ENCODE results near the gene TGFB1I1.

The TGFB1I1 gene

DNA sequence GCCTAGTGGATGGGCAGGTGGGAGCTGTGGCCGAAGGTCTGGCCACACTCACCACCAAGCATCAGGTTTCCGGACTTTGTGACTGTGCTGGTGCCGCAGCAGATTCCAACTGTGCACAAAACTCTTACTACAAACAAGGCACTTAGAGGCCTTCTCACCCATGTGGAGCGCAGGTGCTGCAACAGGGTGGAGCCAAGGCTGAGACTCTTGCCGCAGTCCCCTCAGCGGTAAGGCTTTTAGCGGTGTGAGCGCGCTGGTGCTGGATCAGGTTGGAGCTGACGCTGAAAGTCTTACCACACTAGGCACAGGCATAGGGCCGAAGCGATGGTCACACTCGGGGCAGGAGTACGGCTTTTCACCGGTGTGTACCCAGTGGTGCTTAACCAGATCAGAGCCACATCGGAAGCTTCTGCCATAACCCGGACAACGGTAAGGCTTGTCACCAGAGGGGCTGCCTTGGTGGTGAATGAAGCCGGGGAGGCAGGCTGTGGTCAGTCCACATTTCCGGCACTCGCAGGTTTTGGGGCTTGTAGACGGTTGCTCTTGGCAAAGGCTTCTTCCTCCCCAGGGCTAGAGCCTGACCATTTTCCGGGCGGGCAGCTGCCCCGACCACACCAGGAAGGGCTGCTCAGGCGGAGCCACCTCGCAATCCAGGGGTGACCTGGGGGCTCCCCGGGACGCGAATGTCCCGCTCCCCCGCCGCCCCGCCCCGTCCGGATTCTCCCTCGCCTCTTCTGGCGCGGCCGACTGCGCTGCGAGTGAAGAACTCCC lies 13.7 kb upstream of the TGFB1I1 start:
- Histone ChIP-seq H3K4me2 (ENCODE audit: low read length, poor library complexity, severe bottlenecking) (peak overlapping the region; percentile 83), H4K8ac (ENCODE audit: low read length) (peak overlapping the region; percentile 8), H3K14ac (ENCODE audit: low read length in 2 of 2) (peak overlapping the region in 1 of 2 experiments; percentile 9), H3K23ac (ENCODE audit: low read length in 2 of 2) (no peak overlapping the region), H3K27me3 (ENCODE audit: control insufficient read depth in 1 of 2, insufficient read depth in 1 of 2, low read length in 2 of 2) (no peaks in the 10 kb centered on the region), H3K36me3 (ENCODE audit: control insufficient read depth in 1 of 2, insufficient read depth in 2 of 2, low read depth in 1 of 2, low read length in 2 of 2) (peaks cover 28 to 36% of the 10 kb centered on the region in 2 experiments), H2BK15ac (ENCODE audit: low read depth, poor library complexity, severe bottlenecking) (peak overlapping the region; percentile 2), H3K9me3 (ENCODE audit: control insufficient read depth, low read length) (no peaks in the 10 kb centered on the region), H2BK12ac (ENCODE audit: low read length in 2 of 2) (no peak overlapping the region), H3K79me1 (replicated peaks; ENCODE audit: low read length, poor library complexity, severe bottlenecking) (peaks cover 31% of the 10 kb centered on the region), H2BK120ac (ENCODE audit: low read depth, low read length) (no peak overlapping the region), H2AFZ (ENCODE audit: low read depth, low read length) (no peak overlapping the region), H4K91ac (ENCODE audit: low read length) (peak overlapping the region; percentile 40), H3K18ac (ENCODE audit: low read depth in 1 of 2, low read length in 2 of 2) (peak overlapping the region; percentile 84 to 89), H3K4ac (ENCODE audit: low read depth in 1 of 2, low read length in 2 of 2) (peak overlapping the region in 1 of 2 experiments; percentile 10), H2AK5ac (ENCODE audit: low read length, severe bottlenecking) (no peak overlapping the region), H3K27ac (ENCODE audit: low read length, poor library complexity, severe bottlenecking) (peak overlapping the region; percentile 95), H3K9ac (ENCODE audit: low read length) (peak overlapping the region; percentile 99), H3K4me1 (ENCODE audit: control insufficient read depth, insufficient read depth, low read depth, low read length) (peaks cover 34% of the 10 kb centered on the region), H2BK5ac (ENCODE audit: low read depth, low read length, poor library complexity, severe bottlenecking) (peak overlapping the region; percentile 68), H3K4me3 (ENCODE audit: insufficient read depth in 1 of 2, low read depth in 1 of 2, low read length in 2 of 2) (peak overlapping the region; percentile 79 to 87)
- peak; percentile 65 for DNase-seq
- WGBS: 5% methylated on average over 42 of the region's 42 CpGs

DNA sequence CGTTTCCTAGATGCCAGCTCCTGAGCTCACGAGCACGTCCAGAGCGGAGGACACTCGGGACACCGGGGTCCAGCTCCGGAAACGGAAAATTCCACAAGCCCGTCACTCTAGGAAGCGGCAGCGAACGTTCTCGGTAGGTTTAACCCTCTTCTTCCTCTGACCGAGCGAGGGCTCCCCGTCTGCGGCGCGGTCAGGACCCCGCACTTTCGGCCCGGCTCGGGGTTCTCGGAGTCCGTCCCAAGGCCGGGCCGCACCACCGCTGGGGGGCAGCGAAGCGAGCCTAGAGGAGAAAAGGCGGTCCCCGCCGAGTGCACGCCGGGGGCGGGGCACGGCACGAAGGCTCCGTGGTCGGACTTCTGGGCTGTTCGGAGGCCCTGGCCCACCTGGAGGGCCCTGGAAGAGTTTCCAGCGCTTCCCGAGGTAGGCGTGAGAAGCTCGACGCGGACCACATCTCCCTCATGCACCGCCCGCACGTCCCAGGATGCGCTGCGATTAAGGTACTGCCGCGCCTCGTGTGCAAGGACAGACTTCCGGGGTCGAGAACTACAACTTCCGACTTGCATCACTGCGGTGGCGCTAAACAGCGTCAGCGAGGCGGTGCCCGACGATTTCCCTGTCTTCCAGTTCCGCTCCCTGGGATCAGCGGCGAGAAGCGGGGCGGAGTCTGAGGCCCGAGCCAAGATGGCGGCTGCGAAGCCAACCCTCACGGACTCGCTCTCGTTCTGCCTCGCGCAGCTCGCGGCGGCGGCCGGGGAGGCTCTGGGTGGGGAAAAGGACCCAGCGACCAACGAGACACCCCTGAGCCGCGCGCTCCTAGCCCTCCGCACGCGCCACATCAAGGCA lies 12.9 kb upstream of the TGFB1I1 start, which contains the start of gene ARMC5:
Gene ARMC5 (plus strand): TSS at position 658 of the 843 bp plus-strand sequence. CDS start 24 bp downstream, at position 682.
- Histone ChIP-seq H2BK5ac (ENCODE audit: low read depth, low read length, poor library complexity, severe bottlenecking) (peak within 1 kb of the TSS; percentile 99), H3K9me3 (ENCODE audit: control insufficient read depth, low read length) (no peaks in the 10 kb centered on the region), H4K8ac (ENCODE audit: low read length) (peak within 1 kb of the TSS; percentile 97), H3K18ac (ENCODE audit: low read depth in 1 of 2, low read length in 2 of 2) (peak within 1 kb of the TSS; percentile 100), H3K4me3 (ENCODE audit: insufficient read depth in 1 of 2, low read depth in 1 of 2, low read length in 2 of 2) (peak within 1 kb of the TSS; percentile 79 to 87), H3K4me1 (ENCODE audit: control insufficient read depth, insufficient read depth, low read depth, low read length) (peaks cover 27% of the 10 kb centered on the region), H2AK5ac (ENCODE audit: low read length, severe bottlenecking) (no peak within 1 kb of the TSS), H3K4ac (ENCODE audit: low read depth in 1 of 2, low read length in 2 of 2) (peak within 1 kb of the TSS; percentile 96 to 99), H3K9ac (ENCODE audit: low read length) (peak within 1 kb of the TSS; percentile 99), H3K4me2 (ENCODE audit: low read length, poor library complexity, severe bottlenecking) (peak within 1 kb of the TSS; percentile 83), H4K91ac (ENCODE audit: low read length) (peak within 1 kb of the TSS; percentile 99), H2BK120ac (ENCODE audit: low read depth, low read length) (peak within 1 kb of the TSS; percentile 93), H3K79me1 (replicated peaks; ENCODE audit: low read length, poor library complexity, severe bottlenecking) (peaks cover 31% of the 10 kb centered on the region), H3K23ac (ENCODE audit: low read length in 2 of 2) (peak within 1 kb of the TSS in 1 of 2 experiments; percentile 84), H3K36me3 (ENCODE audit: control insufficient read depth in 1 of 2, insufficient read depth in 2 of 2, low read depth in 1 of 2, low read length in 2 of 2) (peaks cover 36 to 43% of the 10 kb centered on the region in 2 experiments), H2AFZ (ENCODE audit: low read depth, low read length) (peak within 1 kb of the TSS; percentile 95), H3K14ac (ENCODE audit: low read length in 2 of 2) (peak within 1 kb of the TSS in 1 of 2 experiments; percentile 97), H2BK15ac (ENCODE audit: low read depth, poor library complexity, severe bottlenecking) (peak within 1 kb of the TSS; percentile 100), H3K27me3 (ENCODE audit: control insufficient read depth in 1 of 2, insufficient read depth in 1 of 2, low read length in 2 of 2) (no peaks in the 10 kb centered on the region), H3K27ac (ENCODE audit: low read length, poor library complexity, severe bottlenecking) (peak within 1 kb of the TSS; percentile 95), H2BK12ac (ENCODE audit: low read length in 2 of 2) (peak within 1 kb of the TSS in 1 of 2 experiments; percentile 75)
- DNase-seq: peak; percentile 99
- WGBS: under 1% methylated on average over 78 of the region's 91 CpGs

GRCh38 chr16:31459687-31460581 lies 12.0 kb upstream of the TGFB1I1 start:
- H3K4me3 ChIP-seq (ENCODE audit: insufficient read depth in 1 of 2, low read depth in 1 of 2, low read length in 2 of 2): peak overlapping the region; percentile 79 to 87
- peak overlapping the region; percentile 97 for H4K8ac ChIP-seq (ENCODE audit: low read length)
- H2AFZ ChIP-seq (ENCODE audit: low read depth, low read length): peak overlapping the region; percentile 95
- H3K9ac ChIP-seq (ENCODE audit: low read length): peak overlapping the region; percentile 99
- no peaks in the 10 kb centered on the region for H3K27me3 ChIP-seq (ENCODE audit: control insufficient read depth in 1 of 2, insufficient read depth in 1 of 2, low read length in 2 of 2)
- no peak overlapping the region for H2AK5ac ChIP-seq (ENCODE audit: low read length, severe bottlenecking)
- peaks cover 27% of the 10 kb centered on the region for H3K4me1 ChIP-seq (ENCODE audit: control insufficient read depth, insufficient read depth, low read depth, low read length)
- WGBS: 9% methylated on average over 55 of the region's 61 CpGs
- H3K9me3 ChIP-seq (ENCODE audit: control insufficient read depth, low read length): no peaks in the 10 kb centered on the region
- peaks cover 37% of the 10 kb centered on the region for H3K79me1 ChIP-seq (replicated peaks; ENCODE audit: low read length, poor library complexity, severe bottlenecking)
- peak; percentile 99 for DNase-seq
- H3K18ac ChIP-seq (ENCODE audit: low read depth in 1 of 2, low read length in 2 of 2): peak overlapping the region; percentile 100
- peak overlapping the region; percentile 93 for H2BK120ac ChIP-seq (ENCODE audit: low read depth, low read length)
- peak overlapping the region; percentile 96 to 99 for H3K4ac ChIP-seq (ENCODE audit: low read depth in 1 of 2, low read length in 2 of 2)
- peak overlapping the region in 1 of 2 experiments; percentile 97 for H3K14ac ChIP-seq (ENCODE audit: low read length in 2 of 2)
- H2BK15ac ChIP-seq (ENCODE audit: low read depth, poor library complexity, severe bottlenecking): peak overlapping the region; percentile 100
- H4K91ac ChIP-seq (ENCODE audit: low read length): peak overlapping the region; percentile 99
- H3K4me2 ChIP-seq (ENCODE audit: low read length, poor library complexity, severe bottlenecking): peak overlapping the region; percentile 62
- H3K36me3 ChIP-seq (ENCODE audit: control insufficient read depth in 1 of 2, insufficient read depth in 2 of 2, low read depth in 1 of 2, low read length in 2 of 2): peaks cover 45 to 50% of the 10 kb centered on the region in 2 experiments
- H2BK12ac ChIP-seq (ENCODE audit: low read length in 2 of 2): peak overlapping the region in 1 of 2 experiments; percentile 75
- H3K27ac ChIP-seq (ENCODE audit: low read length, poor library complexity, severe bottlenecking): peak overlapping the region; percentile 95
- H2BK5ac ChIP-seq (ENCODE audit: low read depth, low read length, poor library complexity, severe bottlenecking): peak overlapping the region; percentile 99
- no peak overlapping the region for H3K23ac ChIP-seq (ENCODE audit: low read length in 2 of 2)
